DND-41 (cell line): ENCODE data around the gene SNAP25.

ENCODE experiments used
- ATAC-seq: fragments of 200-7000 bp; cut with Tn5 transposase; 3 replicates; pipeline ENCODE4 v1.9.1; 2021; ENCODE audit warnings: low read depth; ENCODE audit not compliant: insufficient read depth
- DNase-seq: peaks from one replicate; pipeline ENCODE4 v3.0.0-alpha.2; 2020
- H2AFZ ChIP-seq: 2 replicates; pipeline ENCODE4 v1.6.0; 2012; ENCODE audit warnings: low read depth, low read length
- H3K27ac ChIP-seq: 2 replicates; pipeline ENCODE4 v1.5.1; 2012; ENCODE audit warnings: low read length, inconsistent platforms
- H3K27me3 ChIP-seq: fragments of 200-600 bp; sonication (generic); 2 replicates; pipeline ENCODE4 v1.6.0; 2012; ENCODE audit warnings: low read length, mild to moderate bottlenecking, inconsistent platforms; ENCODE audit not compliant: insufficient read depth, poor library complexity
- H3K36me3 ChIP-seq: 2 replicates; pipeline ENCODE4 v1.5.1; 2012; ENCODE audit warnings: low read length, inconsistent platforms; ENCODE audit not compliant: insufficient read depth
- H3K4me1 ChIP-seq: 2 replicates; pipeline ENCODE4 v1.5.1; 2012; ENCODE audit warnings: mild to moderate bottlenecking, low read length; ENCODE audit not compliant: insufficient read depth
- H3K4me2 ChIP-seq: 2 replicates; pipeline ENCODE4 v1.6.0; 2012; ENCODE audit warnings: mild to moderate bottlenecking, moderate library complexity, low read length, inconsistent platforms; ENCODE audit not compliant: insufficient read depth
- H3K4me3 ChIP-seq, 2 experiments: fragments of 200-600 bp in 1 of 2; shearing (Covaris generic) in 1 of 2; 2 replicates each; pipeline ENCODE4 v1.5.1; 2012 to 2016; ENCODE audit warnings: inconsistent platforms in 2 of 2, low read length in 2 of 2, mild to moderate bottlenecking in 2 of 2, low read depth in 1 of 2, moderate library complexity in 1 of 2
- H3K79me2 ChIP-seq: 2 replicates; pipeline ENCODE4 v1.6.0; 2012; ENCODE audit warnings: low read length, inconsistent platforms; ENCODE audit not compliant: insufficient read depth
- H3K9ac ChIP-seq: 2 replicates; pipeline ENCODE4 v1.6.0; 2012; ENCODE audit warnings: low read depth, mild to moderate bottlenecking, inconsistent platforms, low read length, moderate library complexity
- H3K9me3 ChIP-seq: 2 replicates; pipeline ENCODE4 v1.5.1; 2012; ENCODE audit warnings: low read length, moderate library complexity, mild to moderate bottlenecking, inconsistent platforms; ENCODE audit not compliant: insufficient read depth, severe bottlenecking
- H4K20me1 ChIP-seq: 2 replicates; pipeline ENCODE4 v1.6.0; 2012; ENCODE audit warnings: low read length; ENCODE audit not compliant: insufficient read depth
- EZH2 ChIP-seq: IDR thresholded peaks from 3 replicates; pipeline ENCODE4 v1.6.1; 2012; ENCODE audit warnings: borderline replicate concordance, low read depth, mild to moderate bottlenecking, moderate library complexity, low read length, inconsistent platforms; ENCODE audit not compliant: severe bottlenecking
- TF ChIP-seq, protein P1 (sequence below): IDR thresholded peaks from 2 replicates; pipeline ENCODE4 v1.5.1; 2012; ENCODE audit warnings: borderline replicate concordance, low read length, moderate library complexity, mild to moderate bottlenecking; ENCODE audit not compliant: poor library complexity, severe bottlenecking; ENCODE audit errors: extremely low read depth

SNAP25 gene

GRCh38 chr20:10282979-10283456 lies 64.4 kb downstream of the SNAP25 start:
- Histone ChIP-seq H3K4me2 (no peak overlapping the region), H2AFZ (no peak overlapping the region)
- no peak for ATAC-seq

GRCh38 chr20:10286356-10286755 lies 67.7 kb downstream of the SNAP25 start:
- Histone ChIP-seq H3K36me3 (no peaks in the 10 kb centered on the region), H3K79me2 (no peaks in the 10 kb centered on the region), H3K9ac (no peak overlapping the region), H2AFZ (no peak overlapping the region), H4K20me1 (no peaks in the 10 kb centered on the region), H3K4me2 (no peak overlapping the region), H3K4me3 (no peak overlapping the region), H3K4me1 (no peaks in the 10 kb centered on the region), H3K27me3 (peaks cover under 1% of the 10 kb centered on the region), H3K9me3 (no peaks in the 10 kb centered on the region), H3K27ac (no peak overlapping the region)
- DNase-seq (no peak), ATAC-seq (no peak)
- TF ChIP-seq, protein P1, sequence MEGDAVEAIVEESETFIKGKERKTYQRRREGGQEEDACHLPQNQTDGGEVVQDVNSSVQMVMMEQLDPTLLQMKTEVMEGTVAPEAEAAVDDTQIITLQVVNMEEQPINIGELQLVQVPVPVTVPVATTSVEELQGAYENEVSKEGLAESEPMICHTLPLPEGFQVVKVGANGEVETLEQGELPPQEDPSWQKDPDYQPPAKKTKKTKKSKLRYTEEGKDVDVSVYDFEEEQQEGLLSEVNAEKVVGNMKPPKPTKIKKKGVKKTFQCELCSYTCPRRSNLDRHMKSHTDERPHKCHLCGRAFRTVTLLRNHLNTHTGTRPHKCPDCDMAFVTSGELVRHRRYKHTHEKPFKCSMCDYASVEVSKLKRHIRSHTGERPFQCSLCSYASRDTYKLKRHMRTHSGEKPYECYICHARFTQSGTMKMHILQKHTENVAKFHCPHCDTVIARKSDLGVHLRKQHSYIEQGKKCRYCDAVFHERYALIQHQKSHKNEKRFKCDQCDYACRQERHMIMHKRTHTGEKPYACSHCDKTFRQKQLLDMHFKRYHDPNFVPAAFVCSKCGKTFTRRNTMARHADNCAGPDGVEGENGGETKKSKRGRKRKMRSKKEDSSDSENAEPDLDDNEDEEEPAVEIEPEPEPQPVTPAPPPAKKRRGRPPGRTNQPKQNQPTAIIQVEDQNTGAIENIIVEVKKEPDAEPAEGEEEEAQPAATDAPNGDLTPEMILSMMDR, result no peak
- TF ChIP-seq EZH2, result no peak

More at GRCh38 chr20:10282979-10283456, 64.4 kb downstream of the SNAP25 start:
- H3K4me3 ChIP-seq, result no peak overlapping the region
- H3K27ac ChIP-seq, result no peak overlapping the region
- H3K4me1 ChIP-seq, result no peaks in the 10 kb centered on the region
- H3K79me2 ChIP-seq, result no peaks in the 10 kb centered on the region
- no peaks in the 10 kb centered on the region for H4K20me1 ChIP-seq
- peaks cover 8% of the 10 kb centered on the region for H3K27me3 ChIP-seq
- H3K9ac ChIP-seq, result no peak overlapping the region
- no peaks in the 10 kb centered on the region for H3K9me3 ChIP-seq
- no peaks in the 10 kb centered on the region for H3K36me3 ChIP-seq
- no peak for TF ChIP-seq EZH2
- TF ChIP-seq, protein P1, result no peak
- no peak for DNase-seq

DNA sequence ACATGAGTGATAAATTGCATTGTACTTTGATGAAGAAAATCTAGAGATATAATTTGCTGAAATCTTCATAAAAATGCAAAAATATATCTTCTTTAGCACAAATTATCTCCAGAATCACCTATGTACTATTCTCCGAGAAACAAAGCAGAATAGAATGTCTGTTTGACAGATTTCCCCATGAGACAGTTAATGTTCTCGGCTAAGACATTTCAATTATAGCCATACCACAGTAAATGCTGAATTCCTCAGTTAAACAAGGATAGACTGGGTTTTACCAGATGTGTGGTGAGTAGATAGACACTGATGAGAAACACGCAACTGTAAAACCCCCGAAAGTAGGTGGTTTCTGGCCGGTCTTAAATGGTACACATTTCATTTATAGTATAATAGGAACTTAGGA lies 69.8 kb downstream of the SNAP25 start:
- no peaks in the 10 kb centered on the region for H4K20me1 ChIP-seq
- H3K9me3 ChIP-seq, result no peaks in the 10 kb centered on the region
- DNase-seq, result no peak
- no peak overlapping the region for H3K4me2 ChIP-seq
- H3K36me3 ChIP-seq, result no peaks in the 10 kb centered on the region
- no peak overlapping the region for H3K9ac ChIP-seq
- H3K4me1 ChIP-seq, result no peaks in the 10 kb centered on the region
- no peaks in the 10 kb centered on the region for H3K27me3 ChIP-seq
- no peak overlapping the region for H3K4me3 ChIP-seq
- TF ChIP-seq EZH2, result no peak
- TF ChIP-seq, protein P1, result no peak
- no peak for ATAC-seq
- H3K27ac ChIP-seq, result no peak overlapping the region
- no peaks in the 10 kb centered on the region for H3K79me2 ChIP-seq
- no peak overlapping the region for H2AFZ ChIP-seq

DNA sequence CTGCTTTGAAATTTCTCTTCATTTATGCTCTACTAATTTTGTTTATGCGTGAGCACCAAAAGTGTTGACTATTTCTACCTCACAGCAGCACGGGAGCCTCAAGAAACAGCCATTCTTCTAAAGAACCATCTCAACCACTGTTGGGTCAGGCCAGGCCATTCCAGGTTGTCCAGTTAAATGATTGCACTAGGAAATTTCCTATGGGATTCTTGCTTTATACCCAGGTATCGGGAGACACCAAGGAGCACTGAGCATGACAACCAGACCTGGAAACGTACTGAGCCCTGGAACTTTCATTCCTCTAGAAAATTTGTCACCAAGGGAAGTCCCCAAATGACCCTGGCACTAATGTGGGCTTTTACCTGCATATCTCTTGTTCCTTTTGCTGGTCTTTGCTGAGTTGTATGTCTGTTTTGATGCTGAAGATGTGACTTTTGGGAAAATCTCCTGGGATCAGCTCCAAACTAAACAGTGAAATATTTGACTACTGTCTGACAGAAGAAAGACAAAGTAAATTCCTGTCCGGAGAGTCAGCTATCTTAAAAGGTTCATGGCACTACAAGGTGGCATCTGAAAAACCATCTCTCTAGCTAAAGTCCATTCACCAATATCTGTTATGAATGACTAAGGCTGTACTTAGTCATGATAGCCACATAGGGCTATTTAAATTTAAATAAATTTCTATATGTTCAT lies 70.5 kb downstream of the SNAP25 start:
- H3K36me3 ChIP-seq, result no peaks in the 10 kb centered on the region
- no peak overlapping the region for H3K4me3 ChIP-seq
- ATAC-seq, result no peak
- H3K27ac ChIP-seq, result no peak overlapping the region
- TF ChIP-seq, protein P1, result no peak
- no peak for TF ChIP-seq EZH2
- DNase-seq, result no peak
- H3K27me3 ChIP-seq, result no peaks in the 10 kb centered on the region
- no peak overlapping the region for H2AFZ ChIP-seq
- no peaks in the 10 kb centered on the region for H3K9me3 ChIP-seq
- no peak overlapping the region for H3K4me2 ChIP-seq
- no peaks in the 10 kb centered on the region for H3K79me2 ChIP-seq
- no peaks in the 10 kb centered on the region for H3K4me1 ChIP-seq
- H3K9ac ChIP-seq, result no peak overlapping the region
- H4K20me1 ChIP-seq, result no peaks in the 10 kb centered on the region
